Lung (tissue), 12 donors: Measurements from ENCODE around the gene VPS13C. TPM values are rescaled to one million over a fixed set of nuclear protein-coding genes. Genes with fewer than 3 reads are reported as not detected.

Experiments
- ATAC-seq: fragments of 200-7000 bp; cut with Tn5 transposase; one replicate; pipeline ENCODE4 v1.9.1; 2020; ENCODE audit warnings: moderate number of reproducible peaks; ENCODE audit not compliant: insufficient read depth, low FRiP score
- DNase-seq, 3 donors: peaks; one replicate each; pipeline ENCODE4 v3.0.0-alpha.2; 2013 to 2017
- H3K27ac ChIP-seq, 2 donors: one replicate each; pipeline ENCODE4 v1.5.1; 2013; ENCODE audit warnings: mild to moderate bottlenecking in 2 of 2, moderate library complexity in 2 of 2, control low read depth in 1 of 2, inconsistent platforms in 1 of 2, low read depth in 1 of 2, low read length in 1 of 2
- H3K27me3 ChIP-seq, 3 donors: one replicate each; pipeline ENCODE4 v1.5.1; 2013; ENCODE audit warnings: low read length in 2 of 3; ENCODE audit not compliant: control insufficient read depth in 3 of 3, insufficient read depth in 3 of 3
- H3K36me3 ChIP-seq, 4 donors: one replicate each; pipeline ENCODE4 v1.5.1; 2013; ENCODE audit warnings: low read length in 4 of 4, mild to moderate bottlenecking in 1 of 4, moderate library complexity in 1 of 4; ENCODE audit not compliant: control insufficient read depth in 4 of 4, insufficient read depth in 4 of 4
- H3K4me1 ChIP-seq, 5 donors: one replicate each; pipeline ENCODE4 v1.5.1; 2013; ENCODE audit warnings: low read length in 5 of 5, mild to moderate bottlenecking in 2 of 5, moderate library complexity in 1 of 5; ENCODE audit not compliant: control insufficient read depth in 5 of 5, insufficient read depth in 5 of 5
- H3K4me3 ChIP-seq: one replicate; pipeline ENCODE4 v1.5.1; 2013; ENCODE audit warnings: mild to moderate bottlenecking, control low read depth, moderate library complexity
- H3K9ac ChIP-seq, 2 donors: one replicate each; pipeline ENCODE4 v1.5.1; 2013; ENCODE audit warnings: low read length in 2 of 2, control low read depth in 1 of 2; ENCODE audit not compliant: insufficient read depth in 1 of 2
- H3K9me3 ChIP-seq, 4 donors: one replicate each; pipeline ENCODE4 v1.5.1; 2013; ENCODE audit warnings: low read length in 3 of 4, mild to moderate bottlenecking in 1 of 4, moderate library complexity in 1 of 4; ENCODE audit not compliant: control insufficient read depth in 4 of 4, insufficient read depth in 3 of 4
- CTCF ChIP-seq: IDR thresholded peaks from 2 replicates; pipeline ENCODE4 v1.5.1; 2012; ENCODE audit warnings: mild to moderate bottlenecking; ENCODE audit errors: control extremely low read depth, extremely low read depth
- WGBS, 2 donors: extraction: QIAGEN DNeasy Blood & Tissue Kit; methylation state at CpG; one replicate each; pipeline ENCODE4 v1.1.7; 2013; 5-methylcytosine and 5-hydroxymethylcytosine counted together
- polyA plus RNA-seq, 2 donors: library from polyadenylated mRNA; stranded (reverse); fragments of 200-250 nt; gene quantifications; one replicate each; pipeline ENCODE4 v1.2.1, GENCODE V29; 2013
- total RNA-seq, 2 donors: library from RNA; depleted of rRNA in 1 of 2; stranded (reverse); fragments of >200 nt in 1 of 2; gene quantifications; one replicate each; pipeline ENCODE4 v1.2.1, GENCODE V29; 2014 to 2021
- donor health status: control.
- donor health status: control.
- donor health status: Bipolar disorder and iron deficiency.
- donor health status: healthy.
- donor health status: DM: yes; HTN: yes; CAD: no.

VPS13C gene
- total and polyA plus RNA-seq, 4 donors = 16.8 to 196 (median 53.3) TPM

- no peak for TF ChIP-seq CTCF
- Histone ChIP-seq H3K27me3 (no peaks in the 10 kb centered on the region), H3K9me3 (no peaks in the 10 kb centered on the region), H3K9ac (no peak overlapping the region), H3K4me3 (no peak overlapping the region), H3K4me1 (peaks cover 0 to 8% (median 2%) of the 10 kb centered on the region in 5 donors), H3K27ac (peak overlapping the region in 1 of 2 donors; percentile 23), H3K36me3 (no peaks in the 10 kb centered on the region)
- WGBS, 2 donors = 46 to 52% methylated on average over 5 of the region's 5 CpGs
- DNase-seq (peak; percentile 35 to 82 (median 72)), ATAC-seq (peak; percentile 47)
These were observed 27.6 kb upstream of the VPS13C start for GRCh38 chr15:62087671-62088352.

- Histone ChIP-seq H3K9me3 (no peaks in the 10 kb centered on the region), H3K4me3 (no peak overlapping the region), H3K27ac (no peak overlapping the region), H3K4me1 (peaks cover 0 to 8% (median 2%) of the 10 kb centered on the region in 5 donors), H3K9ac (no peak overlapping the region), H3K27me3 (no peaks in the 10 kb centered on the region), H3K36me3 (no peaks in the 10 kb centered on the region)
- 28 to 55% methylated on average over 4 of the region's 4 CpGs for WGBS, 2 donors
- ATAC-seq (no peak), DNase-seq (peak in 1 of 3 donors; percentile 35)
- TF ChIP-seq CTCF = no peak
These were observed 25.5 kb upstream of the VPS13C start for GRCh38 chr15:62085740-62086139.

- WGBS, 2 donors = 85 to 88% methylated on average over 9 of the region's 9 CpGs
- Histone ChIP-seq H3K9ac (no peak overlapping the region), H3K27ac (no peak overlapping the region), H3K9me3 (no peaks in the 10 kb centered on the region), H3K27me3 (peaks cover 0 to 3% (median 0%) of the 10 kb centered on the region in 3 donors), H3K4me3 (no peak overlapping the region), H3K36me3 (no peaks in the 10 kb centered on the region), H3K4me1 (peaks cover 0 to 8% (median 2%) of the 10 kb centered on the region in 5 donors)
- no peak for TF ChIP-seq CTCF
- no peak for DNase-seq
- ATAC-seq = no peak
These were observed 23.2 kb upstream of the VPS13C start for GRCh38 chr15:62083194-62084154.
